Measurements from ENCODE around the gene PICALM. TPM values are rescaled to one million over a fixed set of nuclear protein-coding genes. Genes with fewer than 3 reads are reported as not detected.
A peak's percentile ranks its signal among the peaks of the same experiment; 100 is the strongest.

The PICALM gene
- total RNA-seq, 4 donors from 2014 or later: 164 to 386 (median 189) TPM

GRCh38 chr11:86064220-86064803 is 4.6 kb downstream of the PICALM start:
- peak overlapping the region; percentile 41 for H3K27ac ChIP-seq
- no peaks in the 10 kb centered on the region for H3K36me3 ChIP-seq
- 59% methylated on average over 5 of the region's 5 CpGs for WGBS
- TF ChIP-seq EP300 (IDR thresholded peaks at IDR 0.05) (no peak), POLR2A (IDR thresholded peaks at IDR 0.05) (no peak), CTCF (IDR thresholded peaks at IDR 0.05) (no peak), POLR2AphosphoS5 (IDR thresholded peaks at IDR 0.05) (no peak)
- peaks cover 64% of the 10 kb centered on the region for H3K4me1 ChIP-seq
- DNase-seq (ENCODE audit: low spot score in 2 of 2): no peak
- H3K9me3 ChIP-seq: no peaks in the 10 kb centered on the region
- H3K27me3 ChIP-seq: no peaks in the 10 kb centered on the region
- peak overlapping the region; percentile 100 for H3K4me3 ChIP-seq

GRCh38 chr11:86063536-86063935 is 5.3 kb downstream of the PICALM start:
- Histone ChIP-seq H3K4me1 (peaks cover 68% of the 10 kb centered on the region), H3K4me3 (peak overlapping the region; percentile 100), H3K9me3 (no peaks in the 10 kb centered on the region), H3K36me3 (no peaks in the 10 kb centered on the region), H3K27ac (peak overlapping the region; percentile 70), H3K27me3 (no peaks in the 10 kb centered on the region)
- TF ChIP-seq POLR2AphosphoS5 (IDR thresholded peaks at IDR 0.05) (no peak), POLR2A (IDR thresholded peaks at IDR 0.05) (no peak), CTCF (IDR thresholded peaks at IDR 0.05) (no peak), EP300 (IDR thresholded peaks at IDR 0.05) (no peak)
- DNase-seq (ENCODE audit: low spot score in 2 of 2): no peak
- WGBS: 22% methylated on average over 1 of the region's 1 CpG

GRCh38 chr11:86062719-86063118 is 6.2 kb downstream of the PICALM start:
- H3K9me3 ChIP-seq: no peaks in the 10 kb centered on the region
- no peaks in the 10 kb centered on the region for H3K36me3 ChIP-seq
- peak overlapping the region; percentile 70 for H3K27ac ChIP-seq
- WGBS: 38% methylated on average over 3 of the region's 3 CpGs
- peak overlapping the region; percentile 100 for H3K4me3 ChIP-seq
- H3K27me3 ChIP-seq: no peaks in the 10 kb centered on the region
- TF ChIP-seq POLR2AphosphoS5 (IDR thresholded peaks at IDR 0.05): no peak
- no peak for TF ChIP-seq CTCF (IDR thresholded peaks at IDR 0.05)
- TF ChIP-seq EP300 (IDR thresholded peaks at IDR 0.05): no peak
- TF ChIP-seq POLR2A (IDR thresholded peaks at IDR 0.05): no peak
- peaks cover 76% of the 10 kb centered on the region for H3K4me1 ChIP-seq
- DNase-seq (ENCODE audit: low spot score in 2 of 2): no peak

GRCh38 chr11:86061483-86062205 is 7.2 kb downstream of the PICALM start:
- no peak overlapping the region for H3K4me3 ChIP-seq
- no peaks in the 10 kb centered on the region for H3K36me3 ChIP-seq
- no peak for DNase-seq (ENCODE audit: low spot score in 2 of 2)
- 81% methylated on average over 11 of the region's 11 CpGs for WGBS
- TF ChIP-seq POLR2AphosphoS5 (IDR thresholded peaks at IDR 0.05): no peak
- H3K4me1 ChIP-seq: peaks cover 72% of the 10 kb centered on the region
- H3K27ac ChIP-seq: peak overlapping the region; percentile 70
- H3K9me3 ChIP-seq: no peaks in the 10 kb centered on the region
- no peaks in the 10 kb centered on the region for H3K27me3 ChIP-seq

GRCh38 chr11:86060544-86060943 is 8.3 kb downstream of the PICALM start:
- DNase-seq (ENCODE audit: low spot score in 2 of 2): no peak
- Histone ChIP-seq H3K4me1 (peaks cover 66% of the 10 kb centered on the region), H3K9me3 (no peaks in the 10 kb centered on the region), H3K36me3 (no peaks in the 10 kb centered on the region), H3K4me3 (no peak overlapping the region), H3K27ac (no peak overlapping the region), H3K27me3 (no peaks in the 10 kb centered on the region)
- TF ChIP-seq POLR2A (IDR thresholded peaks at IDR 0.05) (no peak), EP300 (IDR thresholded peaks at IDR 0.05) (no peak), CTCF (IDR thresholded peaks at IDR 0.05) (no peak), POLR2AphosphoS5 (IDR thresholded peaks at IDR 0.05) (no peak)

Data from suprapubic skin (tissue), 4 donors.